ENCODE results near the gene MPRIP. TPM values are rescaled to one million over a fixed set of nuclear protein-coding genes. Genes with fewer than 3 reads are reported as not detected.

MPRIP gene
- total RNA-seq, 1 experiment from 2014 or later: 258 TPM

GRCh38 chr17:17084317-17084835 is 42.1 kb downstream of the MPRIP start:
- intact Hi-C loops (cut with micrococcal nuclease): no loop called here
- ChIA-PET CTCF (no interaction called here), POLR2A (no interaction called here), RAD21 (ENCODE audit: low non-redundant PET in 1 of 2, low total read pairs in 2 of 2, uncharacterized antibody in 2 of 2, unreplicated experiment in 2 of 2) (no interaction called here)
- Histone ChIP-seq H2AFZ (ENCODE audit: low read depth, low read length, poor library complexity, severe bottlenecking) (no peak overlapping the region), H3K27ac (ENCODE audit: low read depth, low read length) (no peak overlapping the region), H3K36me3 (ENCODE audit: control insufficient read depth in 1 of 2, insufficient read depth in 2 of 2, low read length in 2 of 2) (peaks cover 0 to 7% of the 10 kb centered on the region in 2 experiments; a peak in 1 of 4 replicates), H3K27me3 (ENCODE audit: insufficient read depth, low read length) (no peaks in the 10 kb centered on the region), H3K9ac (ENCODE audit: low read length) (no peak overlapping the region), H3K9me2 (ENCODE audit: insufficient read depth) (no peaks in the 10 kb centered on the region), H3K4me1 (ENCODE audit: control insufficient read depth in 1 of 2, insufficient read depth in 2 of 2, low read length in 2 of 2) (peaks cover 0 to 18% of the 10 kb centered on the region in 2 experiments; a peak in 1 of 4 replicates), H3K4me3 (replicated peaks in 1 of 2; ENCODE audit: low read depth in 1 of 2, low read length in 2 of 2) (no peak overlapping the region), H3K79me2 (ENCODE audit: insufficient read depth, low read length) (peaks cover 87% of the 10 kb centered on the region), H3K4me2 (ENCODE audit: low read length) (no peak overlapping the region), H3K9me3 (ENCODE audit: control insufficient read depth in 1 of 2, insufficient read depth in 1 of 2, low read depth in 1 of 2, low read length in 2 of 2) (no peaks in the 10 kb centered on the region), H4K20me1 (ENCODE audit: insufficient read depth) (peaks cover 3% of the 10 kb centered on the region; the same call in 1 of the 2 replicates)
- ATAC-seq: no peak
- TF ChIP-seq RAD21 (IDR thresholded peaks at IDR 0.05; ENCODE audit: low read depth) (no peak), POLR2A (IDR thresholded peaks at IDR 0.05; ENCODE audit: borderline replicate concordance, extremely low read depth, insufficient read depth, insufficient read length) (no peak), POLR2AphosphoS5 (IDR thresholded peaks at IDR 0.05; ENCODE audit: low read depth, low read length) (no peak), ATF3 (IDR thresholded peaks at IDR 0.05) (no peak), EGR1 (IDR thresholded peaks at IDR 0.05; ENCODE audit: low read depth) (no peak), ZFX (IDR thresholded peaks at IDR 0.05) (no peak), CBX3 (IDR thresholded peaks at IDR 0.05; ENCODE audit: low read depth) (no peak), ZBTB33 (IDR thresholded peaks at IDR 0.05; ENCODE audit: extremely low read depth, insufficient replicate concordance, low read length) (no peak), SIN3A (IDR thresholded peaks at IDR 0.05; ENCODE audit: low read depth) (no peak), SRF (IDR thresholded peaks at IDR 0.05; ENCODE audit: low read depth) (no peak), ELF1 (IDR thresholded peaks at IDR 0.05; ENCODE audit: borderline replicate concordance, low read depth) (no peak), MAX (IDR thresholded peaks at IDR 0.05) (no peak), ZNF274 (IDR thresholded peaks at IDR 0.05; ENCODE audit: low read depth, low read length) (no peak), CEBPB (IDR thresholded peaks at IDR 0.05; ENCODE audit: low read depth) (no peak), JUND (IDR thresholded peaks at IDR 0.05) (no peak), YY1 (IDR thresholded peaks at IDR 0.05; ENCODE audit: extremely low read depth, insufficient replicate concordance, low read depth, low read length) (no peak), EZH2 (IDR thresholded peaks at IDR 0.05) (no peak), FOSL1 (IDR thresholded peaks at IDR 0.05; ENCODE audit: low read depth) (no peak)
- no TSS peak for BruUV-seq (replicated peaks)
- no peak for DNase-seq (ENCODE audit: low read depth, low spot score)
